GM12865 (cell line): ENCODE data around the gene OLFML1.
A peak's percentile ranks its signal among the peaks of the same experiment; 100 is the strongest.

Experiments
- DNase-seq: peaks from one replicate; pipeline ENCODE4 v3.0.0; 2010; ENCODE audit warnings: low read depth
- H3K4me3 ChIP-seq: 2 replicates; pipeline ENCODE4 v1.5.1; 2011; ENCODE audit warnings: mild to moderate bottlenecking, low read depth, low read length, control low read depth
- TF ChIP-seq, protein P1 (sequence below): IDR thresholded peaks from 2 replicates; pipeline ENCODE4 v1.5.1; 2011; ENCODE audit warnings: low read length, control low read depth, low read depth, inconsistent platforms; ENCODE audit not compliant: insufficient read depth; ENCODE audit errors: missing control alignments

The OLFML1 gene

DNA sequence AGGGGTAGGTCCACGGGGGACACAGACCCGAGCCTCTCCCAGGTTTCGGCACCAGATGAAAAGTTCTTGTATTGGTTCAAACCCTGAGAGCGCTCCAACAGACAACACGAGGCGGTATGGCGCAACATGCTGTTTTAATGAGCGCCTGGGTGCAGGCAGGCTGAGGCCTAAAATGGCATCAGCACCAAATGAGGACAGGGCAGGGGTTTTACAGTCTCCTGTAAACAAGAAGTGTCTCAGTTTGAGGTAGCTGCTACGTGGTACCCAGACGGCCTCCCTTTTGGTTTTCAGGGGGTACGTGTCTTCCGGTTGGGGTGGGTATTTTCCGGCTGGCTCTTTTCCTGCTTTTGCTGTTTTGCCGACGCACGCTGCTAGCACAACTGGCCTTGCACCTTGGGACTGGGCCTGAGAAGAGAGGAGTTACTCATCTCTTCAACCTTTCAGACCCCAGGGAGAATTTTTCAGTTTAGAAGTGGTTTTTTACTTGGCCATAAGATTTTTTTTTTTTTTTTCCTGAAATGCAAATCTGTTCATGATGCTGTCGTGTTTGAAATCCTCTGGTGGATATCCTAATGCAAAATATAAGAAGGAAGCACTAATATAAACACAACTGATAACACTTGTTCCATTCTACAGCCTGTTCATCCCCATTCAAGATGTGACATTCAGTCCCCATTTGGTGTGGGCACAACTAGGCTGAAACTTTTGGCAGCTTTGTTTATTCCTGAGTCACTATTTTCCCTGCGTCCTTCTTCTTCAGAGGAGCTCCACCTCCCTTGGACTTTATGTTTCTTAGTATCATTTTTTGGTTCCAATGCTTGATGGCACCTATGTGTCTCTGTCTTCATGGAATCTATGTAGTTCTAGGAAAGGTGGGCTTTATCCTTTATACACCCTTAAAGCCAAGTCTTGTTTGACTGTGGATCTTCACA, 35.0 kb downstream of the OLFML1 start:
- TF ChIP-seq, protein P1, sequence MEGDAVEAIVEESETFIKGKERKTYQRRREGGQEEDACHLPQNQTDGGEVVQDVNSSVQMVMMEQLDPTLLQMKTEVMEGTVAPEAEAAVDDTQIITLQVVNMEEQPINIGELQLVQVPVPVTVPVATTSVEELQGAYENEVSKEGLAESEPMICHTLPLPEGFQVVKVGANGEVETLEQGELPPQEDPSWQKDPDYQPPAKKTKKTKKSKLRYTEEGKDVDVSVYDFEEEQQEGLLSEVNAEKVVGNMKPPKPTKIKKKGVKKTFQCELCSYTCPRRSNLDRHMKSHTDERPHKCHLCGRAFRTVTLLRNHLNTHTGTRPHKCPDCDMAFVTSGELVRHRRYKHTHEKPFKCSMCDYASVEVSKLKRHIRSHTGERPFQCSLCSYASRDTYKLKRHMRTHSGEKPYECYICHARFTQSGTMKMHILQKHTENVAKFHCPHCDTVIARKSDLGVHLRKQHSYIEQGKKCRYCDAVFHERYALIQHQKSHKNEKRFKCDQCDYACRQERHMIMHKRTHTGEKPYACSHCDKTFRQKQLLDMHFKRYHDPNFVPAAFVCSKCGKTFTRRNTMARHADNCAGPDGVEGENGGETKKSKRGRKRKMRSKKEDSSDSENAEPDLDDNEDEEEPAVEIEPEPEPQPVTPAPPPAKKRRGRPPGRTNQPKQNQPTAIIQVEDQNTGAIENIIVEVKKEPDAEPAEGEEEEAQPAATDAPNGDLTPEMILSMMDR = no peak
- DNase-seq = peak; percentile 90
- peak overlapping the region; percentile 92 for H3K4me3 ChIP-seq

DNA sequence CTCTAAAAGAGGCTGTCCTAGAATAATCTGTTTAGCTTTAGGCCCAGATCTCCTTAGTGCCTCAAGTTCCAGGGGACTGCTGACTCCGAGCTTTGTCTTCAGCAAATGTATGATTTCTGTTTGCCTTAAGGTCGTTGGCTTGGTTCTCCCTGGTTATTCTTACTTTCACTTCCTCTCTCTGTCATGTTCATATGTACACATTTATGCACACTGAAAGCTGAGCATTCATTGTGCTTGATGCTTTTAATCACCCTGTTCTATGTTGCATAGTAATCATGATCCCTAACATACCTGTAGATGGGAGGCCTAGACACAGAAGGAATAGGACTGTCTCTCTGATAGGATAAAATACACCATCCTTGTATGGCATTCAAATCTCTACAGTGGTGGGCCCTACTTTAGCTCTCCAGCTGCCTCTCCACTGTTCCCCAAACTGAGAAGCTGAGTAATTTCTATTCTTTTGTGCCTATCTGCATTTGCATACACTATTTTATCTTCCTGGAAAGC, 35.7 kb downstream of the OLFML1 start:
- TF ChIP-seq, protein P1 = no peak
- H3K4me3 ChIP-seq = peak overlapping the region; percentile 92
- peak; percentile 86 for DNase-seq

DNA sequence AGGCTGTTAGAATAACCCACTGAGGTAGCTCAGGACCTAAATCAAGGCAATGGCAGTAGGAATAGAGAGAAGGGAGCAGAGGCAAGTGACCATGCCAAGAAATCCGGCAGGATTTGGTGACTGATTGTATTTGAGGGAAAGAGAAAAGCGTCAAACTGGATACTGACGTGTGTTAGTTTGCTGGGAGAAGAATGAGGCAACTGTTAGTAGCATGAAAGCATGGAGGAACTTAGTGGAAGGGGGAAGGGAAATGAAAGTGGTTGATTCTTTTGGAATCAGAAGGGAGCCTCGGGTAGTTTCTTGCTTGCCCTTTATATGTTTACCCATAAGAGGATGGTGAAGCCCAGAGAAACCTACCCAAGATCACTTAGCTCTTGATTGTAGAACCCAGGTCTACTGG, 36.8 kb downstream of the OLFML1 start:
- no peak overlapping the region for H3K4me3 ChIP-seq
- DNase-seq = no peak
- TF ChIP-seq, protein P1 = no peak

DNA sequence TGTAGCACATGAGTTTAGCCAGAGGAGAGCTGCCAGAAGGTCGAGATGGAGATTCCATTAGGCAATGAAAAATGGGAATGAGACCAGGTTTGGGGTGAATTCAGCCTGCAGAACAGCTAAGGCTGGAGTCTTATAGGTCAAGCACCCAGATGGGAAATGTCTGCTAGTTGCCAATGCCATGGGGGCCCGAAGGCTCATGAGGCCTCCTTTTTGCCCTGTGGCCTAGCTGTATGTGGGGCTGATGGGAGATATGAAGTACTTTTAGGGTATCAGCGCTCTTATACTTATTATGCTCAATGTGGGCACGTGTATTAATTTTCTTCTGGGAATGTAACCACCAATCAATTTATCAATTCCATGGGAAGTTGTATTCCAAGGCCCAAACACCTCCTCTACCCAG, 37.2 kb downstream of the OLFML1 start:
- TF ChIP-seq, protein P1 = no peak
- DNase-seq = no peak
- no peak overlapping the region for H3K4me3 ChIP-seq

DNA sequence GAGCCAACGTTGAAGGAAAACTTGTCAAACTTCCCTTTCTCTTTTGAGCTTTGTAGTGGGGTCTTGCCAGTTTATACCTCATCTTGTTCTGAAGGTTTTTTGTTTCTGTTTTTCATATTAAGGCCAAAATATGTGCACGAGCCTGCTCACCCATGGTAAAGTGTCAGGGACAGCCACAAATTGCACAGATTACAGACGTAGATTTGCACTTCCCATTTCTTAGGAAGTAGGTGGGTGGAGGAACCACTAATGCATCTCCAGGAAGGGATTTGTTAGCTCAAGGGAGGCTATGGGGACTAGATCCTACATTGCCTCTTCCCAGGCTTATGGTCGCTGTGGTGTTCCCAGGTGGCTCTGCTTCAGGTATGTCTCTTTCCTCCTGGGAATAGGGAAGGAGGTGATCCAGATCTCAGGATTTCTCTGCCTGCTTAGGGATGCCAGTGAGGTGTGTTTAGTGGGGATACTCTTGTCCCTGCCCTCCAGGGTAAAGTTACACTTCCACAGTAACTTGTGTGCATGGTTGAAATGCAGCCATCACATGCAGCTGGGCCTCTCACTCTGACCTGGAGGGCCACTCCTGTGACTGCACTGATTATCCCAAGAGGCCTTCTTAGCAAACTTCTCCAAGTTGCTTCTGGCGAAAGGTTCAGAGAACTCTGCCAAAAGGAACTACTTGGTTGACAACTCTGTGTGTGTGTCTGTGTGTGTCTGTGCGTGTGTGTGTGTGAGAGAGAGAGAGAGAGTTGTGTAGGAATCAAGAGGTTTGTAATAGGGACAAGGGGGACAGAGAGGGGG, 38.3 kb downstream of the OLFML1 start:
- H3K4me3 ChIP-seq = no peak overlapping the region
- no peak for DNase-seq
- TF ChIP-seq, protein P1 = no peak

DNA sequence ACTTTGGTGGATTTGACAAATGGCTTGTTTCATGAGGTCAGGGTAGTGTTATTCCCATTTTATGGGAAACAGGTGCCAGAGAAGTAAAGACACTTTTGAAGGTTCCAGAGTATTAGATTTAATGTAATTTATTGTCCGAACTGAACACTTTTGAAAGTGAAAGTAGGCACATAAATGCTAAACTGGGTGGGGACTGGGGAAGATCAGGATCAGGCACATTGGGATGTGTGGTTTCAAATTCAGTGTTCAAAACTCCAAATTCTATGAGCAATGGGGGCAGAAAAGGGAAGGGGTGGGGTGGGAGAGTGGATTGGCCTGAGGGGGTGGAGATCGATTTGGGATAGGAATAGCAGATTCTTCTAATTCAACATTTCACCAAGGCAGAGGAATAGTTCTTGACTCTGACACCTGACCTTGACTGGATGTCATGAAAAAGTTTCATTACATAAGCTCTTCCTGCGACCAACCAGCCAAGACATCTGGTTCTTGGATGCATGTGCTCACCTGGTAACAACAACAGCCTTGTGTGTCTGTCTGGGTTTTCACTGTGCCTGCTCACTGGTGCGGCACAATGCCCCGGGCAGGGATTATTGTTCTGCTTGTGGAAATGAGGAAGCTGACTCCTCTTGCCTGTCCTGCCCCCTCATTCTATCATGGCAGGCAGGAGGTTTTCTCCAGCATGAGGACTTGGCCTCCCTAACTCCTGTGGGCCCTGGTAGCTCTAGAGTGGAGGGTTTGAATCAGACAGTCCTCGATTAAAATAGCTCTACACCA, 39.3 kb downstream of the OLFML1 start:
- H3K4me3 ChIP-seq = no peak overlapping the region
- DNase-seq = no peak

More for the DNA sequence above, 39.3 kb downstream of the OLFML1 start:
- TF ChIP-seq, protein P1 = no peak
